SJCRH30 (cell line): ENCODE data around the gene MOSPD2. TPM values are rescaled to one million over a fixed set of nuclear protein-coding genes. Genes with fewer than 3 reads are reported as not detected.

ENCODE experiments used
- DNase-seq, 2 experiments: peaks; one replicate each; pipeline ENCODE4 v3.0.0-alpha.2; 2015 to 2020
- H3K27ac ChIP-seq: fragments of 250-450 bp; sonication (Bioruptor Pico); 2 replicates; pipeline ENCODE4 v1.5.1; 2020; ENCODE audit warnings: mild to moderate bottlenecking, moderate library complexity
- H3K27me3 ChIP-seq: fragments of 250-450 bp; sonication (Bioruptor Pico); 2 replicates; pipeline ENCODE4 v1.5.1; 2020; ENCODE audit warnings: mild to moderate bottlenecking, moderate library complexity
- H3K36me3 ChIP-seq: fragments of 250-450 bp; sonication (Bioruptor Pico); 2 replicates; pipeline ENCODE4 v1.5.1; 2020; ENCODE audit warnings: mild to moderate bottlenecking, moderate library complexity
- H3K4me1 ChIP-seq: fragments of 250-450 bp; sonication (Bioruptor Pico); 2 replicates; pipeline ENCODE4 v1.5.1; 2020; ENCODE audit warnings: mild to moderate bottlenecking, moderate library complexity
- H3K4me3 ChIP-seq: fragments of 250-450 bp; sonication (Bioruptor Pico); 2 replicates; pipeline ENCODE4 v1.5.1; 2020; ENCODE audit warnings: mild to moderate bottlenecking, moderate library complexity
- H3K9me3 ChIP-seq: fragments of 250-450 bp; sonication (Bioruptor Pico); replicated peaks from 2 replicates; pipeline ENCODE4 v1.5.1; 2020; ENCODE audit warnings: mild to moderate bottlenecking, moderate library complexity
- total RNA-seq: library from RNA; depleted of rRNA; stranded (reverse); fragments of >200 nt; shearing (Covaris generic); gene quantifications from 2 replicates; pipeline ENCODE4 v1.2.3, GENCODE V29; 2014; rRNA removed

Gene MOSPD2
- total RNA-seq, result 14.0 and 17.0 TPM in 2 replicates

DNA sequence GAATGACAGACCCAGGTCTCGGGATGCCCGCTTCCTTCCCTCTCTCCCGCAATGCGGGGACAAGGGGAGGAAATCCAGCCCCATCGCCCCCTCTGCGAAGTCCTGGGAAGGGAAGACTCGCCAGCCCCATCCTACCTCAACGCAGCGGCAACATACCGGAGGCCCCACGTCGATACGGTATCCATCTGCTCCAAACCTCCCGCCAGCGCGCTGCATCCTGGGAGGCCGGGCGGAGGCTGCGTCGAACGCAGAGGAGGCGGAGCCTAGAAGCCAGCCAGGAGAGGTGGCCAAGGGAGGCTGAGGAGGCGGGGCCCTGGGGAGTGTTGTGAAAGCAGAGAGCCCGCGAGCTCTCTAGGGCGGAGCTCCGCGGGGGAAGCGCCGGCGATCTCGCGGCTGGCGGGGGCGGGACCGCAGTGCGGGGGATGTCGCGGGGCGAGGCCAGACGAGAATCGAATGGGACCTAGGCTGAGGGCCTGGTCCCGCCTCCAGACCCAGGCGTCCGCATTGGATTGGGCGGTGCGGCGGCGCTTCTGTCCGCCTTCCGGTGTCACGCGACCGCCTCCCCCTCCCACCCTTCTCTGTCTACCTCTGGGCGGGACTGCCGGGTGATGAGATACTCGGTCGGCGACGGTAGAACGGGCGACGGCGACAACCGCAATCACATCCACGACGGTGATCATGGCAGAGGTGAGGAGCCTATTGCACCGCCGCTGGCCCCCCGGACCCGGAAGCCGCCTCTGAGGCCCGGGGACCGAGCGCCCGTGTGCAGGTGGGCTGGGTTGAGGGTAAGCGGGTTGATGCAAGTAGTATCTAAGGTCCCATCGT, at the start of gene MOSPD2, which contains the start of gene FANCB:
Gene MOSPD2, plus strand, starts transcription at position 571 of the 825 bp plus-strand sequence. Its CDS starts 108 bp downstream, at position 679.
Gene FANCB, minus strand, starts transcription at position 219 of the 825 bp plus-strand sequence. CDS start 7,559 bp downstream, outside the sequence.
- Histone ChIP-seq H3K27me3 (no peaks in the 10 kb centered on the region), H3K36me3 (peaks cover 17% of the 10 kb centered on the region), H3K4me3 (peak within 1 kb of the TSS; percentile 95), H3K9me3 (peaks cover under 1% of the 10 kb centered on the region; the same call in 1 of the 2 replicates), H3K4me1 (no peaks in the 10 kb centered on the region), H3K27ac (peak within 1 kb of the TSS; percentile 86)
- DNase-seq, result peak; percentile 98 to 99

DNA sequence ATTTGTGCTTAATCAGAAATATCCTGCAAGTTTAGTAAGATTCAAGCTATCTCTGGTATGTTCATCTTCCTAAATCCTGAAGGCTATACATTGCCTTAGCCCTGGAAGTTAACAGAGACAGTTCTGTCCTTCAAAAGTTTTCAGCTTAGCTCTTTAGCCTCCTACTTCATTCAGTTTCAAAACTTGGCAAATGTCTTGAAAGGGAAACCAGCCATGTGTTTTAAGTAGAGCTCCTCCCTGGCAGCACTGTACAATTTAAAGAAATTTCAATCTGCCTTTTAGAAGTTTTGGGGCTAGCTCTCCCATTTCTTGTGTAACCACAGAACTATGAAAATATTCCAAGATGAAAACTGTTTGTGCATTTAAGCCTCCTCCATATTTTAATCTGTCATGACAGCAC, 47.4 kb upstream of the MOSPD2 start:
- no peak for DNase-seq
- Histone ChIP-seq H3K27ac (no peak overlapping the region), H3K4me1 (no peaks in the 10 kb centered on the region), H3K27me3 (no peaks in the 10 kb centered on the region), H3K9me3 (no peaks in the 10 kb centered on the region), H3K4me3 (no peak overlapping the region), H3K36me3 (no peaks in the 10 kb centered on the region)

DNA sequence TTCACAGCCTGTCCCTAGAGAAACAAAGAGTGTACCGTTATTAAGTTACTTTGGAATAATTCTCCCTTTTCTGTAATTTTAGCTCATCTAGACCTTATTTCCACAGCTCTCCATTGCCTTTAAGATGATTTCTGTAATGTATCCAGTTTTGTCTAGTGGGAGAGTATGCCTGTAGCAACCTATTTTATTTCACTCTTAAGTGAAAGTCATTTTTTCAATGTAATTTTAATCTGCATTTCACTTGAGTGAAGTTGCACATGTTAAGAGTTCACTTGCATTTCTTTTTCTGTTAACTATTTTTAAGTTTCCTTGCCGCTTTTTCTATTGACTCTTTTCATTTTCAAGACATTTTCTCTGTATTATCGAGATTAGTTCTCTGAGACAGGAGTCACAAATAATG, 46.9 kb upstream of the MOSPD2 start:
- H3K9me3 ChIP-seq, result no peaks in the 10 kb centered on the region
- H3K4me1 ChIP-seq, result no peaks in the 10 kb centered on the region
- DNase-seq, result no peak
- H3K27me3 ChIP-seq, result no peaks in the 10 kb centered on the region
- no peak overlapping the region for H3K27ac ChIP-seq
- no peak overlapping the region for H3K4me3 ChIP-seq
- no peaks in the 10 kb centered on the region for H3K36me3 ChIP-seq

DNA sequence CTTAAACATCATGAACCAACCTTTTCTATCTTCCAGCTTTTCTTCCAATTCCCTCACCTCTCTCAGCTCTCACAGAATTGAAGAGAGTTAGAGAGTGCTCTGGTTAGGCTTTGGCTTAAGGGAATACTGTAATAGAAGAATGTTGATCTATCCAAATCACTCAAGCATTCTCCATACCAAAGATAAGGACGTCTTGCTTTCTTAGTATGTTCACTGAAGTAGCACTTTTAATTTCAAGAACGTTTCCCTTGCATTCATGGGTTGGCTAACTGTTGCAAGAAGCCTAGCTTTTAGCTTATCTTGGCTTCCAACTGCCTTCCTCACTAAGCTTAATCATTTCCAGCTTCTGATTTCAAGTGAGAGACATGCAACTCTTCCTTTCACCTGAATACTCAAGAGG, 43.6 kb upstream of the MOSPD2 start:
- no peak overlapping the region for H3K27ac ChIP-seq
- H3K4me3 ChIP-seq, result no peak overlapping the region
- H3K9me3 ChIP-seq, result no peaks in the 10 kb centered on the region
- peaks cover 8% of the 10 kb centered on the region for H3K4me1 ChIP-seq
- no peaks in the 10 kb centered on the region for H3K27me3 ChIP-seq
- peaks cover 7% of the 10 kb centered on the region; the same call in 1 of the 2 replicates for H3K36me3 ChIP-seq
- no peak for DNase-seq

DNA sequence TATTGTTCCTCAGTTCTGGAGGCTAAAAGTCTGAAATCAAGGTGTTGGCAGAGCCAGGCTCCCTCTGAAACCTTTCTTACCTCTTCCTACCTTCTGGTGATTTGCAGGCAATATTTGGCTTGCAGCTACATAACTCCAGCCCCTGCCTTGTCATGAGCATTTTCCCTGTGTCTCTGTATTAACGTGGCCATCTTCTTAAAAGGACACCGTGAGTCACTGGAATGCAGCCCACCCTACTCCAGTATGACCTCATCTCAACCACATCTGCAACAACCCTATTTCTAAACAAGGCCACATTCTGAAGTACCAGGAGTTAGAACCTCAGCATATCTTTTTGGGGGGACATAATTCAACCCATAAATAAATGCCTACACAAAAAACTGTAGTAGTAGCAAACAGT, 41.1 kb upstream of the MOSPD2 start:
- DNase-seq, result peak; percentile 30 to 38
- H3K27me3 ChIP-seq, result no peaks in the 10 kb centered on the region
- no peak overlapping the region for H3K4me3 ChIP-seq
- peaks cover 24% of the 10 kb centered on the region for H3K36me3 ChIP-seq
- H3K9me3 ChIP-seq, result no peaks in the 10 kb centered on the region
- H3K4me1 ChIP-seq, result peaks cover 8% of the 10 kb centered on the region
- H3K27ac ChIP-seq, result peak overlapping the region; percentile 9; the same call in 1 of the 2 replicates

DNA sequence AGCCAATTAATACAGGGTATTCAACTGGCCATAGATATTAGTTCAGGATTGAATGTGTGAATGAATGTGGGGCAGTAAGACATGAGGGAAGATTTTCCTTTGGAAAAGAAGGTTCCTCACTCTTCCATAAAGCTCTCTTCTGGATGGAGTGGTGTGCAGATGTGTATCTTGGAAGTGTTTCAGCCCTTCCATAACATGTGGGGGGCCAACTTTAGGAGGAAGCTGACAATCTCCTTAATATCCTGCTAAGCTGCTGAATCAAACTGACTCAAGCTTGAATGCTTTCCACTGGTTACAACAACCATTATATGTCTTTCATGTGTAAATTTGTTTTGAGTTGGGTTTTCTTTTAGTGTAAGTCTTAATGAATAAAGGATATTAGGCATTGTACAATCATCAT, 40.6 kb upstream of the MOSPD2 start:
- peak overlapping the region; percentile 9; the same call in 1 of the 2 replicates for H3K27ac ChIP-seq
- H3K4me1 ChIP-seq, result peaks cover 8% of the 10 kb centered on the region
- no peak overlapping the region for H3K4me3 ChIP-seq

DNA sequence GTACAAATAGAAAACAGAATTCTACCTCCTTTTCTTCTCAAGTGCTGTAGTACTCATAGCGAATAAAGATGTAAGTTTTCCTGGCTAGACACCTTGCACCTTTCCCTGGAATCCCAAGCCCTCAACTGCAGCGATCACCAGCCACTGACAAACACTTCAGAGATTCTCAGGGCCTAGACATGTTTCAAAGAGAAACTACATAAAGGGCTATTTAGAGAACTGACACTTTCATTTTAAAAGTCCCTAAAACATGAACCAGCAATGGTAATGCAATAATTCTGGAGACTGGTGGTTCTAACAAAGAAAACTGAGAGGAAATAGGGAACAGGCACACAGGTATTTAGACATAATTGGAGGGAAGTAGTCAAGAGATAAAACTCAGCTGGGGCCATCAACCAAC, 36.1 kb upstream of the MOSPD2 start:
- Histone ChIP-seq H3K27ac (no peak overlapping the region), H3K27me3 (no peaks in the 10 kb centered on the region), H3K4me3 (no peak overlapping the region), H3K9me3 (no peaks in the 10 kb centered on the region), H3K36me3 (peaks cover 44% of the 10 kb centered on the region), H3K4me1 (peaks cover 8% of the 10 kb centered on the region)
- DNase-seq, result no peak

More for the DNA sequence above, 40.6 kb upstream of the MOSPD2 start:
- Histone ChIP-seq H3K36me3 (peaks cover 26% of the 10 kb centered on the region), H3K27me3 (no peaks in the 10 kb centered on the region), H3K9me3 (no peaks in the 10 kb centered on the region)
- DNase-seq, result no peak

DNA sequence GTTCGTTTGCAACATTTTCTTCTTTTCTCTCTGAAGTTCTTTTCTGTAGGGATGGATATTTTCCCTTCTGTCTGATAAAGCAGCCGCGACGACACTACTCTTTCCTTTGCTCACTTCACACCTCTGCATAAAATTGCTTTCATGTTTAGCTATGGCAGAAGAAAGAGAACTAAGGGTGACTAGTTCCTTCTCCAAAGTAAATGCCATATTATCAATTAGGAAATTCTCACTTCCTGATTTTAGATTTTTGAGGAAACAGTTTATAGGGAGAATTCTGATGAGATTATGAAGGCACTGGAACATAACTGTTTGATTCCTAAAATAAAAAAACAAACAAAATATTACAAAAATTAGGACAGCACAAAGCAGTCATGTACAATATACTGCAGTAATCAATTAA, 29.6 kb upstream of the MOSPD2 start:
- Histone ChIP-seq H3K27ac (no peak overlapping the region), H3K4me1 (no peaks in the 10 kb centered on the region), H3K9me3 (no peaks in the 10 kb centered on the region), H3K36me3 (peaks cover 46% of the 10 kb centered on the region), H3K4me3 (no peak overlapping the region), H3K27me3 (no peaks in the 10 kb centered on the region)
- no peak for DNase-seq

DNA sequence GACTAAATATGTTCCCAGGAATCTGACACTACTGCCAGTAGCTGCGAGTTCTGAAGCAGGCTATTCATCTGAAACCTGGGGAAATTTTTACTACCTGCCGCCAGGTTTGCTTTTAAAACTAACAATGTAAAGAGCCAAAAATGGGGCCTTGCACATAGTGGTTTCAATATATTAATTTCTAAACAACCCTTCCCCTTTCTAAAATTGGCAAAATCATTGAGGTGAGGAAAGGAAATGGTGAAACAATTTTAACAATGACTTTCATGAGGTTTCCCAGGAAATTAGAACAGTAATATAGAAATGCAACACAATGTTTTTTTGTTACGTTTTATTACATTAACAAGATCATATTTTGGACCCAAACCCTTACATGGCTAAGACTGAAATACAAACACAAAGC, 21.7 kb upstream of the MOSPD2 start:
- H3K9me3 ChIP-seq, result 0 out of 2 replicates have a peak, but pooled peaks cover 3% of the 10 kb centered on the region
- no peak for DNase-seq
- H3K4me3 ChIP-seq, result no peak overlapping the region
- H3K4me1 ChIP-seq, result no peaks in the 10 kb centered on the region
- H3K36me3 ChIP-seq, result peaks cover 61% of the 10 kb centered on the region
- H3K27me3 ChIP-seq, result no peaks in the 10 kb centered on the region
- no peak overlapping the region for H3K27ac ChIP-seq

DNA sequence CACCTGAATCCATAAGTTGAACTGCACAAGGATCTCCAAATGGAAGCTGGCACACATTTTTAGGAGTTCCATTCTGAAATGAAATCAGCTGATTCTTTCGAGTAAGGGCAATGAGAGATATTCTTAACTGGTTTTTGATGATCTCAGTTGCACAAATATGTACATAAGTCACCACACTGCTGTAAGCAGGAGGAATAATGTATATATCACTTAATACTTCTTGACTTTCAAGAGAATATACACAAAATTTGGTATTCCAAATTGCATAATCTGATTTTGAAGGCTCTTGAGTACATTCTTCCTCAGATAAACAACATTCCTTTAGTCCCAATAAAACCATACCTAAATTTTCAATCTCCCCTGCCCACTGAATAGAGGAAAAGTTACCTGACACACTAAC, 8.6 kb upstream of the MOSPD2 start:
- Histone ChIP-seq H3K27me3 (no peaks in the 10 kb centered on the region), H3K9me3 (peaks cover 13% of the 10 kb centered on the region), H3K27ac (no peak overlapping the region), H3K36me3 (peaks cover 67% of the 10 kb centered on the region), H3K4me3 (no peak overlapping the region), H3K4me1 (no peaks in the 10 kb centered on the region)
- no peak for DNase-seq

DNA sequence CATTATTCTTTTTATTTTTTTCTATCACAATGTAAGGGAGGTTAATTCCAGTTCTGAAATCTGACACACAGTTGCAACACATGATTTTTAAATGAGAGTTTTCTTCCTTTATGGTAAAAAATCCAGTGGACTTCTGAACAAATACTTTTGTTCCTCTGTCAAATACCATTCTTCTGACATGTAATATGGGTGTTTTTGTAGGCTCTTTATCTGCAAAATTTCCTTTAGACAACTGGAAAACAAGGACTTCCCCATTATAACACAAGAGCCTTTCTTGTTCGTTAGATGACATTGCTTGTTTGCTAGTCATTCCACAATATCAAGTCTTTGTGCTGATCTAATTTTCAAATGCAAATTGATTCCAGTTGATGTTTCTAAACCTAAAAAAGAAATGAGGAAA, 8.0 kb upstream of the MOSPD2 start:
- peaks cover 13% of the 10 kb centered on the region for H3K9me3 ChIP-seq

DNA sequence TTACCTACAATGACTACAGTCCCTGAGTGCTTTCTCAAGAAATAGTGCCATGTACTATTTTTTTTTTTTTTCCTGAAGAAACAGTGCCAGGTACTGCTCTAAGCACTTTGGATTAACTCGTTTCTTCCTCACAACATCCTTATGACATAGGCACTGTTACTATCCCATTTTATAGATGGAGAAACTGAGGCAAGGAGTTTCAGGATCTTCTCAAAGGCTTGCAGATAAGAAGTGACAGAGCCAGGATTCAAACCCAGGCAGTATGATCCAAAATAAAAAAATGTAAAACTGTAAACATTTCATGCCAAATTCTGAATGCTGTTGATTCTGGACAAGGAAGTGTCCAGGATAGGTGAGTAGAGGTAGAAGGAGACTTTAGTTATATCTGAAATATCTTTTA, 1.5 kb upstream of the MOSPD2 start:
- Histone ChIP-seq H3K36me3 (peaks cover 30% of the 10 kb centered on the region), H3K27ac (no peak overlapping the region), H3K27me3 (no peaks in the 10 kb centered on the region), H3K4me3 (peak overlapping the region; percentile 95), H3K4me1 (no peaks in the 10 kb centered on the region), H3K9me3 (peaks cover 13% of the 10 kb centered on the region)
- DNase-seq, result no peak

More for the DNA sequence above, 8.0 kb upstream of the MOSPD2 start:
- Histone ChIP-seq H3K36me3 (peaks cover 67% of the 10 kb centered on the region), H3K4me1 (no peaks in the 10 kb centered on the region), H3K27ac (no peak overlapping the region), H3K4me3 (no peak overlapping the region), H3K27me3 (no peaks in the 10 kb centered on the region)
- no peak for DNase-seq

DNA sequence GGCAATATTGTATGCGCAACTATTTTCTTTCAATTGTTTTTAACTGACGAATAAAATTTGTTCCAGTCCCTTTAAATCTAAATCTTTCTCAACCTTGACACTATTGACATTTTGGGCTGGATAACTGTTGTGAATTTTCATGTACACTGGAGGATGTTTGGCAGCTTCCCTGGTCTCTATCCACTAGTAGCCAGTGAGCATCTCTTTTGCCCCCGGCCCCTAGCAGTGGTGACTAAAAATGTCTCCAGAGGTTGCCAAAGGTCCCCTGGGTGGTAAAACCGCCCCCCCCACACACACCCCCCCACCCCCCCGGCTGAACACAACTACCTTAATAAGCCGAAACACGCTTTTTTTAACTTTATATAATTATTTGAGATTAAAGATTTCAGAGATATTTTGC, 866 bp upstream of the MOSPD2 start:
- H3K9me3 ChIP-seq, result peaks cover 8% of the 10 kb centered on the region
- no peaks in the 10 kb centered on the region for H3K4me1 ChIP-seq
- no peaks in the 10 kb centered on the region for H3K27me3 ChIP-seq
- peaks cover 25% of the 10 kb centered on the region for H3K36me3 ChIP-seq
- H3K27ac ChIP-seq, result peak overlapping the region; percentile 86
- DNase-seq, result peak; percentile 33 to 39
- peak overlapping the region; percentile 95 for H3K4me3 ChIP-seq

DNA sequence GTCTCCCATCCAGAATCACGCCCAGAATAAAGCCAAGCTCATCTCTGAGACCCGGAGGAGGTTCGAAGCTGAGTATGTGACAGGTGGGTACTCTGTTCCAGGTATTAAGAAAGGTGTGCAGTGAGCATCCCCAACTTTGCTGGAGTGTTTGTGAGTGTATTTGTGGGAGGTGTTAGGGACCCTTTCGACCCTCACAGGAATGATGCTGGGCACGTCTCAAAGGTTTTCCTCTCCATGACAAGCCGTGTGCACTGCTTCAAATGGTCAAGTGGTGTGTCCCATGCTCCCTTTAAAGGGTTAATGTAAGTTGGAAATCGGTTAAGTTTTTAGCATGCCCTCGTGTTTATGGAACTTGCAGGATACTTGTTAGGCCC, 442 bp downstream of the MOSPD2 start:
- H3K27me3 ChIP-seq, result no peaks in the 10 kb centered on the region
- no peaks in the 10 kb centered on the region for H3K9me3 ChIP-seq
- DNase-seq, result no peak
- peak overlapping the region; percentile 86 for H3K27ac ChIP-seq
- H3K4me3 ChIP-seq, result peak overlapping the region; percentile 95
- H3K36me3 ChIP-seq, result peaks cover 11% of the 10 kb centered on the region
- H3K4me1 ChIP-seq, result no peaks in the 10 kb centered on the region

DNA sequence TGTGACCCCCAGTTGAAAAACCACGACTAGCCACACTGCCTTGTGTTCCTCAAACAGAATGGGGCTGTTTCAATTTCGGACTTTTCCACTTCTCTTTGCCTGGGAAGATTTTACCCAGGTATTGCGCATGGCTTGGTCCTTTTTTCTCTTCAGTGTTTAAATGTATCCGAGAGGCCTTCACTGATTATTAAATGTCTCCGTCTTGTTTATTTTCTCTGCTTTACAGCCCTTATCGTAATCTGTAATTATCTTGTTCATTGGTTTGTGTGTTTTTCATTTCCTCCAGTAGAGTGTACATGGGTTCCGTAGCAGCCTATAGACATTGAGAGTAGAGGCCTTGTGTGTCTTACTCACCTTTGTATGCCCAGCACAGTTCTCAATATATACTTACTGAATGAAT, 2.4 kb downstream of the MOSPD2 start:
- H3K4me1 ChIP-seq, result no peaks in the 10 kb centered on the region
- DNase-seq, result no peak
- H3K27me3 ChIP-seq, result no peaks in the 10 kb centered on the region
- no peak overlapping the region for H3K4me3 ChIP-seq
- H3K9me3 ChIP-seq, result no peaks in the 10 kb centered on the region; the same call in 1 of the 2 replicates
- H3K36me3 ChIP-seq, result peaks cover 4% of the 10 kb centered on the region; the same call in 1 of the 2 replicates
- H3K27ac ChIP-seq, result no peak overlapping the region
